Astrocyte (in vitro differentiated cells and primary cell): Measurements from ENCODE around the gene NKX1-1. TPM values are rescaled to one million over a fixed set of nuclear protein-coding genes. Genes with fewer than 3 reads are reported as not detected.

Experiments used
- DNase-seq: peaks from one replicate; pipeline ENCODE4 v3.0.0-alpha.2; 2010; ENCODE audit warnings: low read depth
- FAIRE-seq: peaks from 2 replicates; lab custom pipeline; 2011; peaks lifted over from hg19 to GRCh38; lab: Jason Lieb, UNC
- H2AFZ ChIP-seq: 2 replicates; pipeline ENCODE4 v1.6.0; 2012; ENCODE audit warnings: low read depth, low read length, inconsistent platforms
- H3K27ac ChIP-seq: 2 replicates; pipeline ENCODE4 v1.5.1; 2011; ENCODE audit warnings: low read depth, low read length, inconsistent platforms
- H3K27me3 ChIP-seq: 2 replicates; pipeline ENCODE4 v1.6.0; 2011; ENCODE audit warnings: low read length, inconsistent platforms; ENCODE audit not compliant: insufficient read depth
- H3K36me3 ChIP-seq: 2 replicates; pipeline ENCODE4 v1.5.1; 2011; ENCODE audit warnings: low read length, inconsistent platforms; ENCODE audit not compliant: insufficient read depth
- H3K4me1 ChIP-seq: 2 replicates; pipeline ENCODE4 v1.5.1; 2011; ENCODE audit warnings: low read length, inconsistent platforms; ENCODE audit not compliant: insufficient read depth
- H3K4me2 ChIP-seq: 2 replicates; pipeline ENCODE4 v1.6.0; 2012; ENCODE audit warnings: low read length, inconsistent platforms
- H3K4me3 ChIP-seq: 2 replicates; pipeline ENCODE4 v1.5.1; 2011; ENCODE audit warnings: low read depth, mild to moderate bottlenecking, low read length, inconsistent platforms; ENCODE audit not compliant: insufficient read depth
- H3K79me2 ChIP-seq: 2 replicates; pipeline ENCODE4 v1.6.0; 2012; ENCODE audit warnings: mild to moderate bottlenecking, low read length, inconsistent platforms; ENCODE audit not compliant: insufficient read depth
- H3K9ac ChIP-seq: 2 replicates; pipeline ENCODE4 v1.6.0; 2012; ENCODE audit warnings: mild to moderate bottlenecking, low read length, inconsistent platforms
- H3K9me3 ChIP-seq: 2 replicates; pipeline ENCODE4 v1.5.1; 2012; ENCODE audit warnings: low read depth, mild to moderate bottlenecking, low read length, inconsistent platforms; ENCODE audit not compliant: insufficient read depth
- H4K20me1 ChIP-seq: 2 replicates; pipeline ENCODE4 v1.6.0; 2012; ENCODE audit warnings: low read length, inconsistent platforms; ENCODE audit not compliant: insufficient read depth
- H3K27ac Mint-ChIP-seq: one replicate; pipeline ENCODE4 v1.8.0; 2021; ENCODE audit warnings: mild to moderate bottlenecking, mixed read lengths; ENCODE audit not compliant: unreplicated experiment
- H3K27me3 Mint-ChIP-seq: one replicate; pipeline ENCODE4 v1.8.0; 2021; ENCODE audit warnings: low read depth, mixed read lengths; ENCODE audit not compliant: unreplicated experiment
- H3K36me3 Mint-ChIP-seq: one replicate; pipeline ENCODE4 v1.8.0; 2021; ENCODE audit warnings: low read depth, mixed read lengths; ENCODE audit not compliant: unreplicated experiment
- H3K4me1 Mint-ChIP-seq: one replicate; pipeline ENCODE4 v1.8.0; 2021; ENCODE audit warnings: low read depth, mixed read lengths; ENCODE audit not compliant: unreplicated experiment
- H3K4me3 Mint-ChIP-seq: one replicate; pipeline ENCODE4 v1.8.0; 2021; ENCODE audit warnings: mild to moderate bottlenecking, moderate library complexity, mixed read lengths; ENCODE audit not compliant: unreplicated experiment
- H3K9me3 Mint-ChIP-seq: one replicate; pipeline ENCODE4 v1.8.0; 2021; ENCODE audit warnings: mild to moderate bottlenecking, mixed read lengths; ENCODE audit not compliant: unreplicated experiment
- EZH2 ChIP-seq: IDR thresholded peaks from 2 replicates; pipeline ENCODE4 v1.6.1; 2012; ENCODE audit warnings: mild to moderate bottlenecking, low read length, inconsistent platforms; ENCODE audit not compliant: insufficient read depth
- total RNA-seq: library from RNA; stranded (reverse); gene quantifications from 2 replicates; pipeline ENCODE4 v1.2.1, GENCODE V29; 2021
- TF ChIP-seq, protein P1 (sequence below): IDR thresholded peaks from 2 replicates; pipeline ENCODE4 v1.5.1; 2011; ENCODE audit warnings: low read depth, mild to moderate bottlenecking, inconsistent platforms, low read length, moderate library complexity; ENCODE audit not compliant: insufficient read depth

The NKX1-1 gene
- total RNA-seq, 1 donor from 2014 or later, result not detected

DNA sequence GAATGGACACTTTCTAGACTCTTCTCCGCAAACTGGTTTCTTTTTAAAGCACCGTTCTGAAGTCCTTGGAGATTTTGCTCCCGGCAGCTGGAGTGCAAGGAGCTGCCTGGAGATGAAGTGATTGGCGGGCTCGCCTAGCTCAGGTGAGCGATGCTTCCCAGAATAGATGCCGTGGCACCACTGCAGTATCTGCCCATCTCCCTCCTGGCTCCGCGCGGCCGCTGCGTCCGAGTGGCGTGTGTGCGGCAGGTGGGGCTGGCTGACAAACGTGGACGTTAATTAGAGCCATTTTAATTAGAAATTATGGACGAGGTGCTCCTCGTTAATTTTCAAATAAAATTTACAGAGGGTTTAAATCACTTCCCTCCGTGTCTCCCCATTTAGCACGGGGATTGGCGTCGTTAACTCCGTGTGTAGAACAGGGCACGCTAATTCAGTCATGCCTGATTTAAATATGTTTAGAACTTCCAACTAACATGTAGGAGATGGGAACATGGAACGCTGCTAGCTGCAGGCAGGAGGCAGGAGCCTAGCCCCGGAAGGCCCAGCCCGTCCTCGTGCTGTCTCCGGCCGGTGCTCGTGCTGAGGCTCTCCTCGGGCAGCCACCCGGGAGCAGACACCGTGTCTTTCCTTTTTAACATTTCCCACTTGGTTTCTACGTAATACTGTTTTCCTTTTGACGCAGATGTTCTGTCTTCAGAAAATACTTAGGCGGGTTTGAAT, 47.7 kb downstream of the NKX1-1 start:
- Histone ChIP-seq H3K4me1 (peaks cover 4% of the 10 kb centered on the region), H3K4me3 (no peak overlapping the region), H3K9me3 (no peaks in the 10 kb centered on the region), H4K20me1 (peaks cover 4% of the 10 kb centered on the region), H2AFZ (no peak overlapping the region), H3K79me2 (no peaks in the 10 kb centered on the region), H3K27ac (no peak overlapping the region), H3K36me3 (no peaks in the 10 kb centered on the region), H3K27me3 (no peaks in the 10 kb centered on the region), H3K9ac (no peak overlapping the region), H3K4me2 (no peak overlapping the region)
- FAIRE-seq (no peak), DNase-seq (no peak)
- H3K27ac Mint-ChIP-seq, result no peak overlapping the region
- no peaks in the 10 kb centered on the region for H3K27me3 Mint-ChIP-seq
- H3K4me1 Mint-ChIP-seq, result peaks cover 3% of the 10 kb centered on the region
- TF ChIP-seq, protein P1, sequence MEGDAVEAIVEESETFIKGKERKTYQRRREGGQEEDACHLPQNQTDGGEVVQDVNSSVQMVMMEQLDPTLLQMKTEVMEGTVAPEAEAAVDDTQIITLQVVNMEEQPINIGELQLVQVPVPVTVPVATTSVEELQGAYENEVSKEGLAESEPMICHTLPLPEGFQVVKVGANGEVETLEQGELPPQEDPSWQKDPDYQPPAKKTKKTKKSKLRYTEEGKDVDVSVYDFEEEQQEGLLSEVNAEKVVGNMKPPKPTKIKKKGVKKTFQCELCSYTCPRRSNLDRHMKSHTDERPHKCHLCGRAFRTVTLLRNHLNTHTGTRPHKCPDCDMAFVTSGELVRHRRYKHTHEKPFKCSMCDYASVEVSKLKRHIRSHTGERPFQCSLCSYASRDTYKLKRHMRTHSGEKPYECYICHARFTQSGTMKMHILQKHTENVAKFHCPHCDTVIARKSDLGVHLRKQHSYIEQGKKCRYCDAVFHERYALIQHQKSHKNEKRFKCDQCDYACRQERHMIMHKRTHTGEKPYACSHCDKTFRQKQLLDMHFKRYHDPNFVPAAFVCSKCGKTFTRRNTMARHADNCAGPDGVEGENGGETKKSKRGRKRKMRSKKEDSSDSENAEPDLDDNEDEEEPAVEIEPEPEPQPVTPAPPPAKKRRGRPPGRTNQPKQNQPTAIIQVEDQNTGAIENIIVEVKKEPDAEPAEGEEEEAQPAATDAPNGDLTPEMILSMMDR, result no peak
- no peak for TF ChIP-seq EZH2
- H3K4me3 Mint-ChIP-seq, result no peak overlapping the region
- peaks cover 17% of the 10 kb centered on the region for H3K36me3 Mint-ChIP-seq
- H3K9me3 Mint-ChIP-seq, result no peaks in the 10 kb centered on the region

DNA sequence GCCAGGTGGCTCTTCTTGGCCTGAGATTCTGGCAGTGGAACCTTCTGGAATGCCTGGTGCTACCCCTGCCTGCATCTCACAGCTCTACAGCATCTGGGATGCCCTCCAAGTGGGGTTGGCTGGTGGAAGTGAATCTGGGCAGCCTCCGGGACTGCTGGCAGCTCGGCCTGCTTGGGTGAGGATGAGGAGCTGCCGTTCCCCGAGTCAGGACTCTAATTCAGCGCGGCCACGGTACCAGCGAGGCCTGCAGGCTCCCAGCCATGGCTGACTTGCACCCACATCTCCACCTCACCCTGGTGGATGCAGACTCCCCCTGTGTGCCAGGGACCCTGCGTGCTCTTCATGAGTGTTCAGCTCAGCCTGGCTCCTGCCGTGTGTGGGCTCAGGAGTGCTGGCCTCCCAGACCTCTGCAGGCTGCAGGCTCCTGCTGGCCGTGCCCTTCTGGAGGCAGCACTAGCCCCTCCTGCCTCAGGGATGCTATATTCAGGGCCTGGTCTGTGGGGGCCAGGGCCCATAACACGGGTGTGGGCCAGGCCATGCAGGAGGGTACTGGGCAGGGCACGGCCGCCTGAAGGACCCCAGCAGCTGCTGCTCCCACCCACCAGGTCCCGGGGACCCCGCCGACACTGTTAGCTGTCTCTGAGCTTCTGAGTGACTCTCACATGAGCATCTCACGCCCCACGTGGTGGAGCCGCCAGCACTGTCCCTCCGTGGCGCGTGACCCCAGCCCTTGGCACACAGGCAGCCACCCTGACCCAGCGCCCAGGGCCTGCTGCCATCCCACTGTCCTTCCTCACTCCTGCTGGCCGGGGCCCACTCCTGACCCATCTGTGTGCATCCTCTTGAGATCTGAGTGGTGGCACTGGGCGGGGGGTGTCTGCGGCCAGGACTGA, 48.6 kb downstream of the NKX1-1 start:
- Mint-ChIP-seq H3K36me3 (peaks cover 17% of the 10 kb centered on the region), H3K27ac (no peak overlapping the region), H3K4me1 (peaks cover 3% of the 10 kb centered on the region), H3K27me3 (no peaks in the 10 kb centered on the region), H3K9me3 (no peaks in the 10 kb centered on the region), H3K4me3 (no peak overlapping the region)
- H3K79me2 ChIP-seq, result no peaks in the 10 kb centered on the region
- no peaks in the 10 kb centered on the region for H3K9me3 ChIP-seq
- no peak for FAIRE-seq
- DNase-seq, result no peak
- peaks cover 4% of the 10 kb centered on the region for H3K4me1 ChIP-seq
- no peak overlapping the region for H2AFZ ChIP-seq
- no peak overlapping the region for H3K4me3 ChIP-seq
- no peaks in the 10 kb centered on the region for H3K36me3 ChIP-seq
- no peaks in the 10 kb centered on the region for H3K27me3 ChIP-seq
- no peak overlapping the region for H3K4me2 ChIP-seq
- peaks cover 6% of the 10 kb centered on the region for H4K20me1 ChIP-seq
- TF ChIP-seq, protein P1, result no peak
- TF ChIP-seq EZH2, result no peak
- H3K27ac ChIP-seq, result no peak overlapping the region
- H3K9ac ChIP-seq, result no peak overlapping the region
